B cell (primary cell): Measurements from ENCODE around the gene IL1RAPL1. TPM values are rescaled to one million over a fixed set of nuclear protein-coding genes. Genes with fewer than 3 reads are reported as not detected.

ENCODE experiments used
- ATAC-seq: fragments of 200-7000 bp; cut with Tn5 transposase; one replicate; pipeline ENCODE4 v1.10.0; 2021; ENCODE audit warnings: low read depth, mild to moderate bottlenecking, moderate number of reproducible peaks, moderate library complexity
- CTCF ChIA-PET: fragments of 350-600 bp; sonication (Branson Sonifier 250); formaldehyde crosslinking; loops from one replicate; lab custom pipeline; 2021; ENCODE audit warnings: antibody characterized with exemption, inconsistent platforms; lab: Charles Lee
- POLR2A ChIA-PET: fragments of 350-600 bp; sonication (Branson Sonifier 250); formaldehyde crosslinking; loops from one replicate; lab custom pipeline; 2021; ENCODE audit warnings: antibody characterized with exemption; lab: Charles Lee
- DNase-seq: peaks from one replicate; pipeline ENCODE4 v3.0.0; 2013
- H2AFZ ChIP-seq: 2 replicates; pipeline ENCODE4 v1.6.1; 2012; ENCODE audit warnings: mild to moderate bottlenecking, low read depth, low read length; ENCODE audit not compliant: insufficient read depth, poor library complexity, severe bottlenecking
- H3K27ac ChIP-seq, 2 donors: 1 replicate in 1 of 2; 2 replicates in 1 of 2; pipeline ENCODE4 v1.5.1; 2012 to 2013; ENCODE audit warnings: low read length in 2 of 2, mild to moderate bottlenecking in 2 of 2, moderate library complexity in 1 of 2
- H3K27me3 ChIP-seq, 4 experiments: fragments of 200-600 bp in 1 of 4; sonication (generic) in 1 of 4; replicated peaks in 1 of 4; 1 replicate in 2 of 4; 2 replicates in 2 of 4; pipeline versions ENCODE4 v1.6.1 to v1.7.0; 2013 to 2016; ENCODE audit warnings: low read length in 3 of 4, mild to moderate bottlenecking in 2 of 4, mixed read lengths in 1 of 4, moderate library complexity in 1 of 4; ENCODE audit not compliant: insufficient read depth in 4 of 4, control insufficient read depth in 3 of 4; ENCODE audit errors: control extremely low read depth in 1 of 4
- H3K36me3 ChIP-seq, 2 experiments: replicated peaks in 1 of 2; 1 replicate in 1 of 2; 2 replicates in 1 of 2; pipeline versions ENCODE4 v1.6.1 to v1.7.1; 2013; ENCODE audit warnings: low read length in 1 of 2; ENCODE audit not compliant: insufficient read depth in 2 of 2, control insufficient read depth in 1 of 2; ENCODE audit errors: control extremely low read depth in 1 of 2, extremely low read depth in 1 of 2
- H3K4me1 ChIP-seq, 2 donors: fragments of 200-600 bp in 1 of 2; sonication (generic) in 1 of 2; 1 replicate in 1 of 2; 2 replicates in 1 of 2; pipeline versions ENCODE4 v1.5.1 to v1.6.1; 2013 to 2017; ENCODE audit warnings: low read length in 2 of 2; ENCODE audit not compliant: control insufficient read depth in 2 of 2, insufficient read depth in 2 of 2
- H3K4me2 ChIP-seq: replicated peaks from 2 replicates; pipeline ENCODE3; 2012; ENCODE audit warnings: mild to moderate bottlenecking, low read depth, low read length; ENCODE audit not compliant: poor library complexity, severe bottlenecking
- H3K4me3 ChIP-seq, 5 experiments: fragments of 200-600 bp in 1 of 5; sonication (generic) in 1 of 5; 1 replicate in 3 of 5; 2 replicates in 2 of 5; pipeline versions ENCODE4 v1.5.1 to v1.7.0; 2011 to 2016; ENCODE audit warnings: low read length in 4 of 5, mild to moderate bottlenecking in 4 of 5, low read depth in 2 of 5, control low read depth in 1 of 5, moderate library complexity in 1 of 5; ENCODE audit not compliant: insufficient read depth in 1 of 5; ENCODE audit errors: control extremely low read depth in 1 of 5, extremely low read depth in 1 of 5
- H3K79me2 ChIP-seq: fragments of 200-600 bp; sonication (generic); one replicate; pipeline ENCODE4 v1.6.0; 2016; ENCODE audit warnings: low read length; ENCODE audit not compliant: control insufficient read depth, insufficient read depth
- H3K9ac ChIP-seq: fragments of 200-600 bp; sonication (generic); 2 replicates; pipeline ENCODE4 v1.6.1; 2017; ENCODE audit warnings: mild to moderate bottlenecking, low read length, moderate library complexity
- H3K9me3 ChIP-seq, 3 donors: one replicate each; pipeline versions ENCODE4 v1.6.1 to v1.7.1; 2013; ENCODE audit warnings: low read length in 2 of 3; ENCODE audit not compliant: control insufficient read depth in 2 of 3, insufficient read depth in 1 of 3; ENCODE audit errors: control extremely low read depth in 1 of 3
- H4K20me1 ChIP-seq: 2 replicates; pipeline ENCODE4 v1.6.0; 2012; ENCODE audit warnings: mild to moderate bottlenecking, low read length; ENCODE audit not compliant: insufficient read depth, control insufficient read depth, poor library complexity, severe bottlenecking
- H3K27ac Mint-ChIP-seq: one replicate; pipeline ENCODE4 v1.8.0; 2021; ENCODE audit warnings: mixed read lengths
- H3K27me3 Mint-ChIP-seq: one replicate; pipeline ENCODE4 v1.8.0; 2021; ENCODE audit warnings: mixed read lengths
- H3K4me1 Mint-ChIP-seq: one replicate; pipeline ENCODE4 v1.8.0; 2021; ENCODE audit warnings: mixed read lengths
- H3K4me3 Mint-ChIP-seq: one replicate; pipeline ENCODE4 v1.8.0; 2021; ENCODE audit warnings: mixed read lengths
- H3K9me3 Mint-ChIP-seq: one replicate; pipeline ENCODE4 v1.8.0; 2022; ENCODE audit warnings: mixed read lengths; ENCODE audit not compliant: insufficient read depth
- EZH2 ChIP-seq: IDR thresholded peaks from 2 replicates; pipeline ENCODE4 v1.6.1; 2012; ENCODE audit warnings: borderline replicate concordance, low read depth, mild to moderate bottlenecking, moderate library complexity, low read length; ENCODE audit not compliant: insufficient read depth, poor library complexity, severe bottlenecking
- WGBS: methylation state at CpG from one replicate; pipeline ENCODE4 v1.1.5; 2013; ENCODE audit warnings: missing lambda C conversion rate; ENCODE audit not compliant: insufficient coverage; 5-methylcytosine and 5-hydroxymethylcytosine counted together
- intact Hi-C: fragments of 100-400 bp; cut with micrococcal nuclease; formaldehyde crosslinking; loops from one replicate; pipeline ENCODE4 v1.10.0; 2022
- polyA plus RNA-seq: library from polyadenylated mRNA; depleted of rRNA; stranded (reverse); fragments of >200 nt; gene quantifications from 2 replicates; pipeline ENCODE4 v1.2.3, GENCODE V29; 2012
- total RNA-seq, 2 donors: library from RNA; stranded (reverse); fragments of 120-200 nt in 1 of 2; gene quantifications; 1 replicate in 1 of 2; 2 replicates in 1 of 2; pipeline versions ENCODE4 v1.2.3 to v1.2.4, GENCODE V29; 2013 to 2022
- TF ChIP-seq, protein P1 (sequence below): fragments of 200-600 bp; IDR thresholded peaks from one replicate; pipeline ENCODE4 v1.8.0; 2022; ENCODE audit warnings: antibody characterized with exemption, mild to moderate bottlenecking

The IL1RAPL1 gene
- total and polyA plus RNA-seq, 2 donors (not counting 1 experiment from before 2014, with no cell fraction given): not detected

DNA sequence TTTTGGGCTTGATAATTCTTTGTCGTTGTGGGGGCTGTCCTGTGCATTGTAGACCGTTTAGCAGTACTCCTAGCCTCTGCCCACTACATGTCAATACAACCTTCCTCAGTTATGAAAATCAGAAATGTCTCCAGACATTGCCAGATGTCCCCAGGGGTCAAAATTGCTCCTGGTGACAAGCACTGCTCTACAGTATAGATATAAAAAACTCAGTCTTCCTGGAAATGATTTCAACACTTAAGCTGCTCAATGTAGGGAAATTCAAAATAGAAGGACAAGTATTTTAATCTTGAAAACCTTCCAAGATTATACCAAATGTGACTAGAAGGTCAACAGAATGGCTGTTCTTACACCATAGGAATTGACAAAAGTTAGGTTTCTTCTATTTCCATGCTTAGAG lies 1339.4 kb downstream of the IL1RAPL1 start:
- H3K4me1 Mint-ChIP-seq: no peaks in the 10 kb centered on the region
- CTCF ChIA-PET: no interaction called here
- no peaks in the 10 kb centered on the region for H3K9me3 Mint-ChIP-seq
- DNase-seq (no peak), ATAC-seq (no peak)
- no peaks in the 10 kb centered on the region for H3K27me3 Mint-ChIP-seq
- H3K4me3 Mint-ChIP-seq: no peak overlapping the region
- Histone ChIP-seq H3K4me2 (no peak overlapping the region), H3K79me2 (no peaks in the 10 kb centered on the region), H3K9me3 (no peaks in the 10 kb centered on the region), H3K27ac (no peak overlapping the region), H4K20me1 (no peaks in the 10 kb centered on the region), H3K9ac (no peak overlapping the region), H3K4me3 (no peak overlapping the region), H3K4me1 (no peaks in the 10 kb centered on the region), H3K36me3 (no peaks in the 10 kb centered on the region), H2AFZ (no peak overlapping the region), H3K27me3 (no peaks in the 10 kb centered on the region)
- POLR2A ChIA-PET: no interaction called here
- no peak overlapping the region for H3K27ac Mint-ChIP-seq
- intact Hi-C loops: no loop called here
- TF ChIP-seq, protein P1, sequence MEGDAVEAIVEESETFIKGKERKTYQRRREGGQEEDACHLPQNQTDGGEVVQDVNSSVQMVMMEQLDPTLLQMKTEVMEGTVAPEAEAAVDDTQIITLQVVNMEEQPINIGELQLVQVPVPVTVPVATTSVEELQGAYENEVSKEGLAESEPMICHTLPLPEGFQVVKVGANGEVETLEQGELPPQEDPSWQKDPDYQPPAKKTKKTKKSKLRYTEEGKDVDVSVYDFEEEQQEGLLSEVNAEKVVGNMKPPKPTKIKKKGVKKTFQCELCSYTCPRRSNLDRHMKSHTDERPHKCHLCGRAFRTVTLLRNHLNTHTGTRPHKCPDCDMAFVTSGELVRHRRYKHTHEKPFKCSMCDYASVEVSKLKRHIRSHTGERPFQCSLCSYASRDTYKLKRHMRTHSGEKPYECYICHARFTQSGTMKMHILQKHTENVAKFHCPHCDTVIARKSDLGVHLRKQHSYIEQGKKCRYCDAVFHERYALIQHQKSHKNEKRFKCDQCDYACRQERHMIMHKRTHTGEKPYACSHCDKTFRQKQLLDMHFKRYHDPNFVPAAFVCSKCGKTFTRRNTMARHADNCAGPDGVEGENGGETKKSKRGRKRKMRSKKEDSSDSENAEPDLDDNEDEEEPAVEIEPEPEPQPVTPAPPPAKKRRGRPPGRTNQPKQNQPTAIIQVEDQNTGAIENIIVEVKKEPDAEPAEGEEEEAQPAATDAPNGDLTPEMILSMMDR: no peak
- no peak for TF ChIP-seq EZH2
- no CpG with 5 or more reads among the region's 2 CpGs for WGBS

DNA sequence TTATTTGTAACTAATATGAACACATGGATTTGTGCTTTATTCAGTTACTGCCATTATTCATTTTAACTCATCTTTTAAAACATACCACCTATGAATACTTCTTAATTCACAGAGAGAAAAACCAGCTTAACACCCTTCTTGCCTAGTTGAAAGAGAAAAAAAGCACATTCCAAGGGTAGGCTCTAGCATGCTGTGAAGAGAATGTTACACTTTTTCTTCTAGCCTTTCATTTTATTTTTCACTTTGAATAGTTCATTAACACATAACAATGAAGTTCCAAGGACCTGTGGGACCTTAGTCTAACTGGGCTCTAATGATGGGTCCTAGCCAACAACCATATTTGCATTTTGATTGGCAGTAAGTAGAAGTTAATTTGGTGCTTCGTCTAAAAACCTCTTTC lies 1348.2 kb downstream of the IL1RAPL1 start:
- no CpG with 5 or more reads among the region's 1 CpG for WGBS
- Histone ChIP-seq H3K27me3 (no peaks in the 10 kb centered on the region), H3K9me3 (no peaks in the 10 kb centered on the region), H4K20me1 (no peaks in the 10 kb centered on the region), H3K4me3 (no peak overlapping the region), H3K4me2 (no peak overlapping the region), H3K4me1 (no peaks in the 10 kb centered on the region), H3K79me2 (no peaks in the 10 kb centered on the region), H3K27ac (no peak overlapping the region), H3K9ac (no peak overlapping the region), H2AFZ (no peak overlapping the region), H3K36me3 (no peaks in the 10 kb centered on the region)
- TF ChIP-seq EZH2: no peak
- TF ChIP-seq, protein P1: no peak
- H3K9me3 Mint-ChIP-seq: no peaks in the 10 kb centered on the region
- no peaks in the 10 kb centered on the region for H3K27me3 Mint-ChIP-seq
- ATAC-seq: no peak
- POLR2A ChIA-PET: no interaction called here
- H3K4me1 Mint-ChIP-seq: no peaks in the 10 kb centered on the region
- intact Hi-C loops: no loop called here
- CTCF ChIA-PET: no interaction called here
- no peak for DNase-seq
- H3K4me3 Mint-ChIP-seq: no peak overlapping the region
- H3K27ac Mint-ChIP-seq: no peak overlapping the region
